ENCODE results near the gene ROPN1L.

Gene ROPN1L

GRCh38 chr5:10459080-10460055 is 17.7 kb downstream of the ROPN1L start:
- DNase-seq: no peak

GRCh38 chr5:10460252-10460906 is 18.7 kb downstream of the ROPN1L start:
- DNase-seq: peak; percentile 54

GRCh38 chr5:10461041-10461440 is 19.4 kb downstream of the ROPN1L start:
- DNase-seq: no peak

- DNase-seq: no peak
These were observed 20.4 kb downstream of the ROPN1L start for GRCh38 chr5:10461904-10462555.

GRCh38 chr5:10463566-10463965 is 21.9 kb downstream of the ROPN1L start:
- no peak for DNase-seq

- no peak for DNase-seq
These were observed 22.5 kb downstream of the ROPN1L start for GRCh38 chr5:10464173-10464572.

GRCh38 chr5:10465726-10466125 is 24.0 kb downstream of the ROPN1L start:
- DNase-seq: no peak

- DNase-seq: no peak
These were observed 24.9 kb downstream of the ROPN1L start for GRCh38 chr5:10466446-10467073.

- no peak for DNase-seq
These were observed 25.9 kb downstream of the ROPN1L start for GRCh38 chr5:10467281-10468198.

- DNase-seq: no peak
These were observed 26.6 kb downstream of the ROPN1L start for GRCh38 chr5:10468256-10468655.

GRCh38 chr5:10469253-10470050 is 27.8 kb downstream of the ROPN1L start:
- no peak for DNase-seq

- DNase-seq: no peak
These were observed 29.0 kb downstream of the ROPN1L start for GRCh38 chr5:10470669-10471068.

- no peak for DNase-seq
These were observed 30.0 kb downstream of the ROPN1L start for GRCh38 chr5:10471677-10472076.

GRCh38 chr5:10474521-10475075 is 32.9 kb downstream of the ROPN1L start:
- no peak for DNase-seq

- DNase-seq: no peak
These were observed 34.4 kb downstream of the ROPN1L start for GRCh38 chr5:10475931-10476676.

GRCh38 chr5:10476878-10477277 is 35.2 kb downstream of the ROPN1L start:
- no peak for DNase-seq

GRCh38 chr5:10477943-10478342 is 36.3 kb downstream of the ROPN1L start:
- DNase-seq: no peak

- no peak for DNase-seq
These were observed 36.8 kb downstream of the ROPN1L start for GRCh38 chr5:10478436-10478835.

GRCh38 chr5:10479154-10479721 is 37.6 kb downstream of the ROPN1L start:
- DNase-seq: no peak
